Vagina (tissue), 2 donors: Measurements from ENCODE around the gene RIOK2.

Experiments used
- POLR2A ChIP-seq, 2 donors: fragments of 450-650 bp; IDR thresholded peaks; one replicate each; pipeline ENCODE4 v1.6.1; 2017; ENCODE audit warnings: antibody characterized with exemption in 2 of 2, mild to moderate bottlenecking in 2 of 2, moderate library complexity in 2 of 2
- POLR2AphosphoS5 ChIP-seq, 2 donors: sonication (generic); formaldehyde crosslinking; IDR thresholded peaks; one replicate each; pipeline ENCODE4 v1.9.0; 2017; ENCODE audit warnings: antibody characterized with exemption in 2 of 2, mild to moderate bottlenecking in 2 of 2, low read depth in 1 of 2; ENCODE audit not compliant: insufficient read depth in 1 of 2
- TF ChIP-seq, protein P1 (sequence below), 3 experiments: fragments of 450-650 bp in 2 of 3; fragments of 200-600 bp in 1 of 3; sonication (generic) in 1 of 3; IDR thresholded peaks; one replicate each; pipeline ENCODE4 v1.5.1; 2017 to 2019; ENCODE audit warnings: antibody characterized with exemption in 3 of 3, mild to moderate bottlenecking in 2 of 3, moderate library complexity in 2 of 3

DNA sequence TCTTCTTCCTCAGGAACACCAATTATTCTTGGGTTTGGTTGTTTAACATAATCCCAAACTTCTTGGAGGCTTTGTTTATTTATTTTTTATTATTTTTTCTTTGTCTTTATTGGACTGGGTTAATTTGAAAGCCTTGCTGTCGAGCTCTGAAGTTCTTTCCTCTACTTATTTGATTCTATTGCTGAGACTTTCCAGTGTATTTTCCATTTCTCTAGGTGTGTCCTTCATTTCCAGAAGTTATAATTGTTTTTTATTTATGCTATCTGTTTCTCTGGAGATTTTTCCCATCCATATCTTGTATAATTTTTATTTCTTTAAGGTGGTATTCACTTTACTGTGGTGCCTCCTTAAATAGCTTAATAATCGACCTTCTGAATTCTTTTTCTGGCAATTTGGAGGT, 8.8 kb upstream of the RIOK2 start:
- TF ChIP-seq POLR2AphosphoS5 (IDR thresholded peaks at IDR 0.05; ENCODE audit: insufficient read depth in 1 of 2, low read depth in 1 of 2) (no peak), POLR2A (IDR thresholded peaks at IDR 0.05) (no peak)
- TF ChIP-seq, protein P1, sequence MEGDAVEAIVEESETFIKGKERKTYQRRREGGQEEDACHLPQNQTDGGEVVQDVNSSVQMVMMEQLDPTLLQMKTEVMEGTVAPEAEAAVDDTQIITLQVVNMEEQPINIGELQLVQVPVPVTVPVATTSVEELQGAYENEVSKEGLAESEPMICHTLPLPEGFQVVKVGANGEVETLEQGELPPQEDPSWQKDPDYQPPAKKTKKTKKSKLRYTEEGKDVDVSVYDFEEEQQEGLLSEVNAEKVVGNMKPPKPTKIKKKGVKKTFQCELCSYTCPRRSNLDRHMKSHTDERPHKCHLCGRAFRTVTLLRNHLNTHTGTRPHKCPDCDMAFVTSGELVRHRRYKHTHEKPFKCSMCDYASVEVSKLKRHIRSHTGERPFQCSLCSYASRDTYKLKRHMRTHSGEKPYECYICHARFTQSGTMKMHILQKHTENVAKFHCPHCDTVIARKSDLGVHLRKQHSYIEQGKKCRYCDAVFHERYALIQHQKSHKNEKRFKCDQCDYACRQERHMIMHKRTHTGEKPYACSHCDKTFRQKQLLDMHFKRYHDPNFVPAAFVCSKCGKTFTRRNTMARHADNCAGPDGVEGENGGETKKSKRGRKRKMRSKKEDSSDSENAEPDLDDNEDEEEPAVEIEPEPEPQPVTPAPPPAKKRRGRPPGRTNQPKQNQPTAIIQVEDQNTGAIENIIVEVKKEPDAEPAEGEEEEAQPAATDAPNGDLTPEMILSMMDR (IDR thresholded peaks at IDR 0.05), result no peak
